ENCODE results near the gene SOBP.

GRCh38 chr6:107554326-107554725 is 64.4 kb downstream of the SOBP start:
- no peak for TF ChIP-seq CTCF (IDR thresholded peaks at IDR 0.05)
- no peak for TF ChIP-seq POLR2A (IDR thresholded peaks at IDR 0.05)
- TF ChIP-seq POLR2AphosphoS5 (IDR thresholded peaks at IDR 0.05; ENCODE audit: insufficient read depth in 1 of 2, low read depth in 1 of 2) = no peak

All from vagina (tissue), 2 donors.